Mammary epithelial cell (primary cell): ENCODE measurements around the gene GNS.

Experiments
- EZH2 ChIP-seq: IDR thresholded peaks from 2 replicates; pipeline ENCODE4 v1.6.1; 2012; ENCODE audit warnings: low read length, inconsistent platforms, borderline replicate concordance
- TF ChIP-seq, protein P1 (sequence below), 2 donors: IDR thresholded peaks in 1 of 2; conservative IDR thresholded peaks in 1 of 2; 2 replicates each; pipeline ENCODE4 v1.5.1; 2011 to 2012; ENCODE audit warnings: inconsistent platforms in 2 of 2, low read length in 2 of 2, mild to moderate bottlenecking in 2 of 2, control low read depth in 1 of 2, low read depth in 1 of 2; ENCODE audit not compliant: insufficient read depth in 1 of 2; ENCODE audit errors: extremely low read depth in 1 of 2

GRCh38 chr12:64691227-64691794 is 67.9 kb downstream of the GNS start:
- TF ChIP-seq, protein P1, sequence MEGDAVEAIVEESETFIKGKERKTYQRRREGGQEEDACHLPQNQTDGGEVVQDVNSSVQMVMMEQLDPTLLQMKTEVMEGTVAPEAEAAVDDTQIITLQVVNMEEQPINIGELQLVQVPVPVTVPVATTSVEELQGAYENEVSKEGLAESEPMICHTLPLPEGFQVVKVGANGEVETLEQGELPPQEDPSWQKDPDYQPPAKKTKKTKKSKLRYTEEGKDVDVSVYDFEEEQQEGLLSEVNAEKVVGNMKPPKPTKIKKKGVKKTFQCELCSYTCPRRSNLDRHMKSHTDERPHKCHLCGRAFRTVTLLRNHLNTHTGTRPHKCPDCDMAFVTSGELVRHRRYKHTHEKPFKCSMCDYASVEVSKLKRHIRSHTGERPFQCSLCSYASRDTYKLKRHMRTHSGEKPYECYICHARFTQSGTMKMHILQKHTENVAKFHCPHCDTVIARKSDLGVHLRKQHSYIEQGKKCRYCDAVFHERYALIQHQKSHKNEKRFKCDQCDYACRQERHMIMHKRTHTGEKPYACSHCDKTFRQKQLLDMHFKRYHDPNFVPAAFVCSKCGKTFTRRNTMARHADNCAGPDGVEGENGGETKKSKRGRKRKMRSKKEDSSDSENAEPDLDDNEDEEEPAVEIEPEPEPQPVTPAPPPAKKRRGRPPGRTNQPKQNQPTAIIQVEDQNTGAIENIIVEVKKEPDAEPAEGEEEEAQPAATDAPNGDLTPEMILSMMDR (conservative IDR thresholded peaks at IDR 0.05 in 1 of 2, IDR thresholded peaks at IDR 0.05 in 1 of 2; ENCODE audit: extremely low read depth in 1 of 2, insufficient read depth in 1 of 2, low read depth in 1 of 2, low read length in 2 of 2): no peak
- TF ChIP-seq EZH2: no peak
